Upper lobe of left lung (tissue), 6 donors: ENCODE results near the gene OR5B21. TPM values are rescaled to one million over a fixed set of nuclear protein-coding genes. Genes with fewer than 3 reads are reported as not detected.

Experiments
- ATAC-seq, 2 donors: fragments of 200-7000 bp; cut with Tn5 transposase; one replicate each; pipeline ENCODE4 v1.9.1; 2022; ENCODE audit warnings: mild to moderate bottlenecking in 2 of 2, moderate library complexity in 2 of 2; ENCODE audit not compliant: low FRiP score in 2 of 2
- DNase-seq, 2 donors: peaks; one replicate each; pipeline ENCODE4 v3.0.0-alpha.2; 2019 to 2020
- H3K27ac ChIP-seq, 4 donors: fragments of 200-600 bp; sonication (generic); one replicate each; pipeline ENCODE4 v1.5.1; 2016 to 2019
- H3K27me3 ChIP-seq, 4 donors: fragments of 200-600 bp; sonication (generic); one replicate each; pipeline ENCODE4 v1.5.1; 2017 to 2019
- H3K36me3 ChIP-seq, 4 donors: fragments of 200-600 bp; sonication (generic); one replicate each; pipeline ENCODE4 v1.5.1; 2016 to 2019
- H3K4me1 ChIP-seq, 4 donors: fragments of 200-600 bp; sonication (generic); one replicate each; pipeline ENCODE4 v1.5.1; 2018 to 2019
- H3K4me3 ChIP-seq, 4 donors: fragments of 200-600 bp; sonication (generic); one replicate each; pipeline ENCODE4 v1.5.1; 2017 to 2019; ENCODE audit warnings: mild to moderate bottlenecking in 2 of 4, moderate library complexity in 1 of 4
- H3K9me3 ChIP-seq, 4 donors: fragments of 200-600 bp; sonication (generic); one replicate each; pipeline ENCODE4 v1.5.1; 2018 to 2019
- EP300 ChIP-seq, 4 donors: sonication (generic); formaldehyde crosslinking; IDR thresholded peaks; one replicate each; pipeline ENCODE4 v1.5.1; 2017; ENCODE audit warnings: antibody characterized with exemption in 4 of 4, control low read depth in 2 of 4
- POLR2A ChIP-seq, 4 donors: fragments of 450-650 bp; IDR thresholded peaks; one replicate each; pipeline ENCODE4 v1.5.1; 2016 to 2017; ENCODE audit warnings: antibody characterized with exemption in 4 of 4, mild to moderate bottlenecking in 2 of 4
- POLR2AphosphoS5 ChIP-seq, 2 donors: sonication (generic); formaldehyde crosslinking; IDR thresholded peaks; one replicate each; pipeline ENCODE4 v1.5.1; 2017; ENCODE audit warnings: antibody characterized with exemption in 2 of 2
- WGBS, 2 donors: methylation state at CpG; one replicate each; pipeline ENCODE4 v1.1.5; 2017 to 2018; 5-methylcytosine and 5-hydroxymethylcytosine counted together
- total RNA-seq, 6 donors: library from RNA; depleted of rRNA in 4 of 6; stranded (reverse); fragments of >200 nt in 4 of 6; gene quantifications; one replicate each; pipeline versions ENCODE4 v1.1.0 to v1.2.1, GENCODE V29; 2016 to 2021
- TF ChIP-seq, protein P1 (sequence below), 6 experiments: fragments of 450-650 bp in 4 of 6; fragments of 200-600 bp in 2 of 6; sonication (generic) in 2 of 6; IDR thresholded peaks; one replicate each; pipeline ENCODE4 v1.5.1; 2016 to 2019; ENCODE audit warnings: antibody characterized with exemption in 6 of 6
- donor health status: DM: no; HTN: no; CAD: no; lungs with moderate emphysema.
- donor health status: DM: no; HTN: yes; CAD: no; lungs with severe emphysema.

The OR5B21 gene
- total RNA-seq, 6 donors from 2014 or later: not detected

DNA sequence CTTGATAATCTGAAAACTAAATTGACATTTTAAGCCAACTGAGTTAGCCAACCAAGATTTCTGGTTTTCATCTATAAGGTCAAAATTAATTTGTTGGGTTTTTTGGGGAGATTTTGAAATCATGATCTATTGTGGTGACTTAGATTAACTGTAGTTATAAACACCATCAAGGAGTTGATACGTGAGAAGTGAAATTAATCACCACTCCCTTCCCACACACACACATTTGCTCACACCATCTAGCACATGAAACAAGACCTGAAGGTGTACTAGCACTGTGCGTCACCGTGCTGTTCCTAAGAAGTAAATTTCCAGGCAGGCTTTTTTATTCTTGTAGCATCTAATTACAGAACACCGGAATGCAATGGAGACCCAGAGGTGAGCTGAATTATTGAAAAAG, 2.1 kb downstream of the OR5B21 start:
- TF ChIP-seq, protein P1, sequence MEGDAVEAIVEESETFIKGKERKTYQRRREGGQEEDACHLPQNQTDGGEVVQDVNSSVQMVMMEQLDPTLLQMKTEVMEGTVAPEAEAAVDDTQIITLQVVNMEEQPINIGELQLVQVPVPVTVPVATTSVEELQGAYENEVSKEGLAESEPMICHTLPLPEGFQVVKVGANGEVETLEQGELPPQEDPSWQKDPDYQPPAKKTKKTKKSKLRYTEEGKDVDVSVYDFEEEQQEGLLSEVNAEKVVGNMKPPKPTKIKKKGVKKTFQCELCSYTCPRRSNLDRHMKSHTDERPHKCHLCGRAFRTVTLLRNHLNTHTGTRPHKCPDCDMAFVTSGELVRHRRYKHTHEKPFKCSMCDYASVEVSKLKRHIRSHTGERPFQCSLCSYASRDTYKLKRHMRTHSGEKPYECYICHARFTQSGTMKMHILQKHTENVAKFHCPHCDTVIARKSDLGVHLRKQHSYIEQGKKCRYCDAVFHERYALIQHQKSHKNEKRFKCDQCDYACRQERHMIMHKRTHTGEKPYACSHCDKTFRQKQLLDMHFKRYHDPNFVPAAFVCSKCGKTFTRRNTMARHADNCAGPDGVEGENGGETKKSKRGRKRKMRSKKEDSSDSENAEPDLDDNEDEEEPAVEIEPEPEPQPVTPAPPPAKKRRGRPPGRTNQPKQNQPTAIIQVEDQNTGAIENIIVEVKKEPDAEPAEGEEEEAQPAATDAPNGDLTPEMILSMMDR (IDR thresholded peaks at IDR 0.05): no peak
- TF ChIP-seq POLR2A (IDR thresholded peaks at IDR 0.05) (no peak), POLR2AphosphoS5 (IDR thresholded peaks at IDR 0.05) (no peak), EP300 (IDR thresholded peaks at IDR 0.05) (no peak)
- Histone ChIP-seq H3K4me1 (no peaks in the 10 kb centered on the region), H3K27me3 (no peaks in the 10 kb centered on the region), H3K27ac (no peak overlapping the region), H3K9me3 (no peaks in the 10 kb centered on the region), H3K36me3 (no peaks in the 10 kb centered on the region), H3K4me3 (no peak overlapping the region)
- 85 to 87% methylated on average over 4 of the region's 4 CpGs for WGBS, 2 donors
- DNase-seq: no peak
- ATAC-seq: no peak

DNA sequence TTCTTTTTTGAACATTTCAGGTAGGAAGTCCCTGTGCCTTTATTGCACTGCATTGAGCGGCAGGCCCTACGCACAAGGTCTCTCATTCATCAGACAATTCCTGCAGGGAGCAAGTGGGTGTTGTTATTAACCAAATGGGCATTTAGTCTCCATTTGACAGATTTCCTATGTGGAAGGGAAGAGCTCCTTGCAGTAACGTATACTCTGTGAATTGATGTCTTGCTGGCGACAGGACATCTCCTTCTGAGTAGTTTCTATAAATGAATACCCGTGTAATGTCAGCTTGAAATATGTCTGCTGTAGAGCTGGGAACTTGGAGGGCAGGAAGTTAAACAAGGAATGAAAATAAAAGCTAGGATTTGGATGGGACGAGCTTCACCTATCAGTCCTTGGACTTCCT, 3.7 kb downstream of the OR5B21 start:
- ATAC-seq (no peak), DNase-seq (no peak)
- H3K36me3 ChIP-seq: no peaks in the 10 kb centered on the region
- TF ChIP-seq EP300 (IDR thresholded peaks at IDR 0.05) (no peak), POLR2AphosphoS5 (IDR thresholded peaks at IDR 0.05) (no peak), POLR2A (IDR thresholded peaks at IDR 0.05) (no peak)
- TF ChIP-seq, protein P1 (IDR thresholded peaks at IDR 0.05): no peak
- 79 to 86% methylated on average over 6 of the region's 6 CpGs for WGBS, 2 donors
- no peaks in the 10 kb centered on the region for H3K4me1 ChIP-seq
- no peaks in the 10 kb centered on the region for H3K9me3 ChIP-seq
- no peaks in the 10 kb centered on the region for H3K27me3 ChIP-seq
- H3K27ac ChIP-seq: no peak overlapping the region
- no peak overlapping the region for H3K4me3 ChIP-seq

DNA sequence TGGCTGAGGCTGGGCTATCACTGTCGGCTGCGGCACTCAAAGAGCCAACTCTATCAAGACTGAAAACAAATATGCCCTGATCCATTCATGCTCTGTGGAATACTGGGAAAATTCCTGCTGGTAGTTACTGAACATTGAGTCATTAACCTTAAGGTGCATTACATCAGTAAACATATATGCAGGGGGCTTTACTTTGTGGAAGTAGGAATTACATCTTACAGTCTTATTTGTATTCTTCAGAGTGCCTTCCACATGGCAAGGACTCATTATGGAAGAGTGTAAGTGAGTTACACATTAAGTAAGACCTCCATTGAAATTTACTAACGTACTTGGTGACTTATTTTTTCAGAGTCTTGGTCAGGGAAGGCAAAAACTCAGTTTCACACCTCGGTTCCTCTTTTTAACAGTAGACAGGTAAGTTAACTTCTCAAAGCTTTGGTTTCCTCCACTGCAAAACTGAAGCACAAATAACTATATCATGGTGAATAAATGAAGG, 4.5 kb downstream of the OR5B21 start:
- Histone ChIP-seq H3K9me3 (no peaks in the 10 kb centered on the region), H3K27me3 (no peaks in the 10 kb centered on the region), H3K36me3 (no peaks in the 10 kb centered on the region), H3K4me3 (no peak overlapping the region), H3K27ac (no peak overlapping the region), H3K4me1 (no peaks in the 10 kb centered on the region)
- DNase-seq: no peak
- TF ChIP-seq POLR2AphosphoS5 (IDR thresholded peaks at IDR 0.05) (no peak), EP300 (IDR thresholded peaks at IDR 0.05) (no peak), POLR2A (IDR thresholded peaks at IDR 0.05) (no peak)
- TF ChIP-seq, protein P1 (IDR thresholded peaks at IDR 0.05): no peak
- ATAC-seq: no peak
- WGBS, 2 donors: 84 to 87% methylated on average over 4 of the region's 4 CpGs

DNA sequence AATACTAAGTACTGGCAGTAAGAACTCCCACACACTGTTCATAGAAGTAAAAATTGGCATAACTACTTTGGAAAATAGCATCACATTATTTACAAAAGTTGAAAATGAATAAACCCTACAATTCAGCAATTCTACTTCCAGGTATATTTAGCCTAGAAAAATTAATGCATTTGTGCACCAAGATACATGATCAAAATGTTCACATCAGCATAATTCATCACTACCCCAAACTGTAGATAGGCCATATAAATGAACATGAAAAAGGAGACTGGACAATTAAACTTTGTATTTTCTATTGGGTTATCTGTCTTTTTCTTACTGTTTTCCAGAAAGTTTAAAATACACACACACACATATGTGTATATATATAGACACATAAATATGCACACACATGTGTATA, 5.9 kb downstream of the OR5B21 start:
- Histone ChIP-seq H3K27ac (no peak overlapping the region), H3K9me3 (no peaks in the 10 kb centered on the region), H3K36me3 (no peaks in the 10 kb centered on the region), H3K4me1 (no peaks in the 10 kb centered on the region), H3K4me3 (no peak overlapping the region), H3K27me3 (no peaks in the 10 kb centered on the region)
- TF ChIP-seq POLR2AphosphoS5 (IDR thresholded peaks at IDR 0.05) (no peak), EP300 (IDR thresholded peaks at IDR 0.05) (no peak), POLR2A (IDR thresholded peaks at IDR 0.05) (no peak)
- TF ChIP-seq, protein P1 (IDR thresholded peaks at IDR 0.05): no peak
- no peak for DNase-seq
- ATAC-seq: no peak

DNA sequence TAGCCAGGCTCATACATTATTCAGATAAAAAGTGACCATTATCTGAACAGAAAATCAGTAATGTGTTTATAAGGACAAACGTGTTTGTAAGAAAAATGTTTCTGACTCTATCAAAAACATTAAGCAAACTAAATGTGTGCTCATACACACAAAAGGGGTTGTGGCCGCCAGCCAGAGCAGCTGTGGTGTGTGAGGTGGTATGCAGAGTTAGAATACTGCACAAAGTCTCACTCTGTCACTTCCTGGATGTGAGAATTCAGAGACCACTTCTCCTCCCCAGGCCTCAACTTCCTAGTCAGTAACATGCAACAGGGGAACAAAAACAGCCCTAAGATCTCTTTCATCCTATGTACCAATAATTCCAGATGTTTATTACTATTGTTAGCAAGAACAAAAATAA, 9.4 kb downstream of the OR5B21 start:
- no peak overlapping the region for H3K27ac ChIP-seq
- whole genome bisulfite sequencing, 2 donors: 34 to 44% methylated on average over 2 of the region's 2 CpGs
- TF ChIP-seq EP300 (IDR thresholded peaks at IDR 0.05) (no peak), POLR2A (IDR thresholded peaks at IDR 0.05) (no peak), POLR2AphosphoS5 (IDR thresholded peaks at IDR 0.05) (no peak)
- TF ChIP-seq, protein P1 (IDR thresholded peaks at IDR 0.05): no peak
- no peaks in the 10 kb centered on the region for H3K36me3 ChIP-seq
- DNase-seq (no peak), ATAC-seq (no peak)
- no peaks in the 10 kb centered on the region for H3K27me3 ChIP-seq
- H3K4me3 ChIP-seq: no peak overlapping the region
- H3K4me1 ChIP-seq: no peaks in the 10 kb centered on the region
- no peaks in the 10 kb centered on the region for H3K9me3 ChIP-seq
